ENCODE data around the gene MUSK.

MUSK gene

GRCh38 chr9:110668570-110669167 lies at the start of gene MUSK:
Gene MUSK (plus strand): TSS chr9:110668791. CDS start chr9:110668905, 114 bp downstream.
- no peak for DNase-seq (ENCODE audit: low read depth in 2 of 2, low spot score in 1 of 2)

- DNase-seq (ENCODE audit: low read depth in 2 of 2, low spot score in 1 of 2) = no peak
These were observed 48.8 kb upstream of the MUSK start for GRCh38 chr9:110619831-110620230.

- DNase-seq (ENCODE audit: low read depth in 2 of 2, low spot score in 1 of 2) = no peak
These were observed 47.9 kb upstream of the MUSK start for GRCh38 chr9:110620726-110621125.

- DNase-seq (ENCODE audit: low read depth in 2 of 2, low spot score in 1 of 2) = no peak
These were observed 46.2 kb upstream of the MUSK start for GRCh38 chr9:110622368-110622767.

DNA sequence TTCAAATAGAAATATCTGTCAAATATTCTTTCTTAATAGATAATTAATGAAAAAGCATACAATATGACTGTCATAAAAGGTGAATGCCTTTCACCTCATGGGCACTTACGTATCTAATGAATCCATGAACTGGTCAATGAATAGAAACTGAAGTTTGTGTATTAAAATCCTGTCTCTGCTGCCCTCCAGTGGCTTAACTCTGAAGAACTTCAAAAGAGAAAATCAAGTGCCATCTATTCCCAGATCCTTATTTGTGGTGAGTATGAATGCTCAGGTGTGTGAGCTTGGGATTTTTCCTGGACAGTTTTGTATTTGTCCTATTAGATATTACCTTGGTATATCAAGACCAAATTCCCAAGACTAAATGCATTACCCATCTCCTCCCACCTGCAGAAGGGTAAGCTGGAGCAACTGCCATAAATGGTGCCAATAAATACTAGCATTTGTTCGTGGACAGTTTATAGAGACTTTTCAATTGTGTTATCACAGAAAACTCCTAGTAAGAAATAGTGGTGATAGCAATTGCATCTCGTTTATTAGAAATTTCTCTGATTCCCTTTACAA lies 45.0 kb upstream of the MUSK start:
- DNase-seq (ENCODE audit: low read depth in 2 of 2, low spot score in 1 of 2) = no peak

DNA sequence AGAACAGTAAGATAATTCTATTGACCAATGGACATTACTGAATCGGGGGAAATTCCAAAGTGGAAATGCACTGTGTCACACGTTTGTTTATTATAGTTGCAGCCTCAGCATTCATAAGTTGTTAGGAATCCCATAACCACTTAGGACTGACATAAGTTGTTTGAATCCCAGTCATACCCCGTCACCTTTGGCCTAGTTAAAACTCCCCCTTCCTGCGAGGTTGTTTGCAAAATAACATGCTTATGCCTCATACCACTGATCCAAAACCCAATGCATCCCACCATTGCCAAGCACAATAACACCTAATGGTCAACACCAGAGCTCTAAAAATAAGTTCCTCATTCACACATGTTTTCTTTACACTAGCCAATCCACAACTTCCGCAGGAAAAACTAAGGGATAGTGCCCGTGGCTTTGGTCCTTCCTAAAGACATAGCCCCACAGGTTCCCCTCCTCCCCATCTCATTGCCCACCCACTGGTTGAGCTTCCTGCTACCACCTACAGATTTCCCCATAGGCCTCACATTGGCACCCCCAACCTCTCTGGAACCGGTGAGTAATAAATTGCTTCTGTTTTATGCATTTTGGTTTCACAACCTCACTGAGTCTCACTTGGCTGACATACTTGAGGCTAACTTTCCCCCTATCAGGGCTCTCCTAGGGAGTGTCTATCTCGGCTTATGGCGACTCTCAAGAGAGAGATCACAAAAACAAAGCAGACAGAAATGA lies 42.3 kb upstream of the MUSK start:
- no peak for DNase-seq (ENCODE audit: low read depth in 2 of 2, low spot score in 1 of 2)

DNA sequence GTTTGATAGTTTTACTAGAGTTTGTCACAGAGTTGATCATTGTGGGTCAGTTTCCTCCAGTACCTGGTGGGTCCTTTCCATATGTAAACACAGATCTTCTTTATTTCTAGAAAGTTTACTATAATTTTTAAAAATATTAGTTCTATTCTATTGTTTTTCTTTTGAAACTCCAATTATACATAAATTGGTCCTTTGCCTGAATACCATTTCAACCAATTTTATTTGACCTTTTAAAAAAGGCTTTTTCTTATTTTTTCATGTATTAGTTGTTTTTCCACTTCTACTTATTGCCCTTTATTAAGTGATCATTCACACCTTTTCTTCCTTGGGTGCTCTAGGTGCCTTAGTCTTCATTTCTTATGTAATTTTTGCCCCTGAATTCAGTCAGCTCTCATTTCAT lies 33.0 kb upstream of the MUSK start:
- no peak for DNase-seq (ENCODE audit: low read depth in 2 of 2, low spot score in 1 of 2)

DNA sequence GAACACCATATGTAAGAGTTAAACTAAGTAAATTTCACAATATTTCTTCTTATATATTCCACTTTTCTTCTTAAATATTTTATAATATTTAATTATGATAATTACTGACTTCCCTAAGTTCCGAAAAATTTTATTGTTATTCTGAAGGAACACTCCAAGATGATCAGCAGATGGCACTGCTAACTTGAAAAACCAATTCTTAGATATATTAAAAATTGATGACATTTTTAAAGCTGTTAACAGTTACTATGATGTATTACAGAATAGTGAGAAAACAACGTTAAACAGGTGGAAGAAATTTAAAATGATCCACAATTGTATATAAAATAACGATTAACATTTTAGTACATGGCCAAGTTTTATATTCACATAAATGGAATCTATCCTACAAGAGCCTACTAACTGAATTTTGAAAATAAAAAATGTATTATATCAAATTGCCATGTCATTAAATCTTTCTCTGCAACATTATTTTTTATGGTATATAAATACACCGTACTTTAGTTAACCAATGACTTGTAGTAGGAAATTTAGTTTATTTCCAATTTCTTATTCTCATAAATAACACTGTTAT lies 30.1 kb upstream of the MUSK start:
- DNase-seq (ENCODE audit: low read depth in 2 of 2, low spot score in 1 of 2) = no peak

DNA sequence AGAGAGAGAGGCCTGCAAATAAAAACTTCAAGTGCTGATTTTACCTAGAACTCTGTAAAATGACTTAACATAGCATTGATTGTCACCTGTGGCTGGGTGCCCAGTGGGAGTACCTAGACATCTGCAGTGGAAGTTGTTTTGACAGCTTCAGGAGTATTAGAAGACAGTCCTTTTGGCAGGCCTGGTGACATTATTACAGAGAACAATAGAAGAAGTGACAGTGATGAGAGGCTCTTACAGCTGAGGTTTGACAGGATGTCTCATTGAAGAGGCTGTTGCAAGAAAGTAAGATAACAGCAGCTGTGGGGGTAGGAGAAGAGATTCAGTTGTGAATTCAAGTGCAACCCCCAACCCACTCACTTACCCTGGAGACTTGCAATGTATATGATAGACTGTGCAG lies 27.9 kb upstream of the MUSK start:
- DNase-seq (ENCODE audit: low read depth in 2 of 2, low spot score in 1 of 2) = no peak

- DNase-seq (ENCODE audit: low read depth in 2 of 2, low spot score in 1 of 2) = no peak
These were observed 27.3 kb upstream of the MUSK start for GRCh38 chr9:110641293-110641692.

GRCh38 chr9:110648696-110649095 lies 19.9 kb upstream of the MUSK start:
- no peak for DNase-seq (ENCODE audit: low read depth in 2 of 2, low spot score in 1 of 2)

- no peak for DNase-seq (ENCODE audit: low read depth in 2 of 2, low spot score in 1 of 2)
These were observed 18.3 kb upstream of the MUSK start for GRCh38 chr9:110650261-110650660.

DNA sequence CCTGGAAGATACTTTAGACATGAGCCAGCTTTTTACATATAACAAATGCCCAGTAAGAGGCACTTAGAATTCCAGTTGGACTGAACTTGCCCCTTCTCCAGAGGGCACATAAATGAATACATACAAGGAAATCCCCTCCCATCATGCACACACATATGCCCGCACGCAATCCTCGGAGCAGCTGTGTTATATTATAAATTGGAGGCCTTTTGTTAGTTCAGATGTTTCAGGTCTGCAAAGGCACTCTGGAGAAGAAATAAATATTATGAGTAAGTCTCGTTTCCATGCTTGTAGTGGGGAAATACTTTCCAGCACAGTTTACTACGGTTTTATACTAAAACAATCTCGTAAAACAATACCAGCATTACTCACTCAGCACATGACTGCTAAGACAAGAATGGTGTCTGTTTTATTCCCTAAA lies 17.6 kb upstream of the MUSK start:
- no peak for DNase-seq (ENCODE audit: low read depth in 2 of 2, low spot score in 1 of 2)

- no peak for DNase-seq (ENCODE audit: low read depth in 2 of 2, low spot score in 1 of 2)
These were observed 12.6 kb upstream of the MUSK start for GRCh38 chr9:110655754-110656641.

GRCh38 chr9:110659891-110660541 lies 8.6 kb upstream of the MUSK start:
- no peak for DNase-seq (ENCODE audit: low read depth in 2 of 2, low spot score in 1 of 2)

GRCh38 chr9:110669433-110669832 lies 842 bp downstream of the MUSK start:
- no peak for DNase-seq (ENCODE audit: low read depth in 2 of 2, low spot score in 1 of 2)

DNA sequence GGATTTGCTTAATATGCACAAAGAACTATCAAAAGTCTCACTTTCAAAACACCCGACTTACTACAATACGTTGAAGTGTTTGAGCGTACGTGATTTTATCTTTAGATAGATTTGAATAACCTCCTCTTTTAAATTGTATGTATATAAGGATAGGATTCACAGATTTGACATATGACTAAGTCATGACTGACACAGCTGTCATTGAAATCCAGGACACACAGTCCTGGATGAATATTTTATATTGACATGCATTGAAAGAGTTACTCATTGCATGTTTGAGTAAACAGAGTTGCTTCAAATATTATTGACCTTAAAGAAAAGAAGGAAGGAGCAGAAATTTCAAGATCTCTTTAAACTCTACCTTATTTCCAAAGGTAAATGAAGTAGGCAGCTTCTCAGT lies 3.3 kb downstream of the MUSK start:
- no peak for DNase-seq (ENCODE audit: low read depth in 2 of 2, low spot score in 1 of 2)

GRCh38 chr9:110672873-110673510 lies 4.4 kb downstream of the MUSK start:
- no peak for DNase-seq (ENCODE audit: low read depth in 2 of 2, low spot score in 1 of 2)

DNA sequence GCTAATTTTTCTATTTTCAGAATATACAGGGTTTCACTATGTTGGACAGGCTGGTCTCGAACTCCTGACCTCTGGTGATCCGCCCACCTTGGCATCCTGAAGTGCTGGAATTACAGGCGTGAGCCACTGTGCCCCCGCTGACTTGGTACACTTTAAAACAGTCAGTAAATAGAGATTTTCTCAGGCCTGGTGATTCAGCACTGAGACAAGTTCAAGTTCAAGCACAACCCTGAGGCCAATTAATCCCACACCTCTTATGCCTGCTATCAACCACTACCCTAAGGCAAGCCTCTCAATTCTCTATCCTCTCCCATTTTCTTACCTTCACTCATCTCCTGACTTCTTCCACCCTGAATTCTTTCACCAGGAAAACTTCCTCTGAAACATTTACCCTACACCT lies 18.9 kb downstream of the MUSK start:
- no peak for DNase-seq (ENCODE audit: low read depth in 2 of 2, low spot score in 1 of 2)

- DNase-seq (ENCODE audit: low read depth in 2 of 2, low spot score in 1 of 2) = no peak
These were observed 19.7 kb downstream of the MUSK start for GRCh38 chr9:110688329-110688728.

Data from stimulated activated CD8-positive, alpha-beta memory T cell treated with anti-CD3 and anti-CD28 coated beads, Interleukin-4, amount 100 ng/mL, for 4 hours (primary cell).